ENCODE results near the gene COX11.

DNA sequence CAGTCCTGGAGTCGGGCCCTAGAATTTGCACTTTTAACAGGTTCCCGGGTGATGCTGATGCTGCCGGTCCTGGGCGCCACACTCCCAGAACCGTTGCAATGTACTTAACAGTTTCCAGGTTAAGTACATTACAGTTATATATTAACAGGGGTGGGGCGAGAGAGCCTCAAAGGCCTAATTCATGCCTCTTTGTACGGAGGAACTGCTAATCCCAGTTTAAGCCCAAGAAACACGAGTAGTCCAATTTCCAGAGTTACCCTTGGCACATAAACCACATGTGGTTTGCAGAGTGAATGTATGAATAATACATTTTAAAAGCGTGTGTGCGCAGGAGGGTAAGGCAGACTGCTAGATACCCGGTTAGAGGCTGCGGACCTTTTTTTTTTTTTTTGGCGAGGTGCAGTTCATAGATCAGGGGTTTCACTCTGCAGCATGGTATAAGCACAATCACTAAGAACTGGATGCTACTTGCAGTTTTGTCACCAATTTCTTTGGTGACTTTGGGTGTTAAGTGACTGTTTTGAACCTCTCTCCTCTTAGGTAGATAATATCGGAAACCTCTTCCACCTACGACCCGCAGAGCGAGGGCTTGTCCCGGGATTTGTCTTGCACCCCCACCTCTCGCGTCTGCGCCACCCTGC, 713 bp downstream of the COX11 start:
- TF ChIP-seq, protein P1, sequence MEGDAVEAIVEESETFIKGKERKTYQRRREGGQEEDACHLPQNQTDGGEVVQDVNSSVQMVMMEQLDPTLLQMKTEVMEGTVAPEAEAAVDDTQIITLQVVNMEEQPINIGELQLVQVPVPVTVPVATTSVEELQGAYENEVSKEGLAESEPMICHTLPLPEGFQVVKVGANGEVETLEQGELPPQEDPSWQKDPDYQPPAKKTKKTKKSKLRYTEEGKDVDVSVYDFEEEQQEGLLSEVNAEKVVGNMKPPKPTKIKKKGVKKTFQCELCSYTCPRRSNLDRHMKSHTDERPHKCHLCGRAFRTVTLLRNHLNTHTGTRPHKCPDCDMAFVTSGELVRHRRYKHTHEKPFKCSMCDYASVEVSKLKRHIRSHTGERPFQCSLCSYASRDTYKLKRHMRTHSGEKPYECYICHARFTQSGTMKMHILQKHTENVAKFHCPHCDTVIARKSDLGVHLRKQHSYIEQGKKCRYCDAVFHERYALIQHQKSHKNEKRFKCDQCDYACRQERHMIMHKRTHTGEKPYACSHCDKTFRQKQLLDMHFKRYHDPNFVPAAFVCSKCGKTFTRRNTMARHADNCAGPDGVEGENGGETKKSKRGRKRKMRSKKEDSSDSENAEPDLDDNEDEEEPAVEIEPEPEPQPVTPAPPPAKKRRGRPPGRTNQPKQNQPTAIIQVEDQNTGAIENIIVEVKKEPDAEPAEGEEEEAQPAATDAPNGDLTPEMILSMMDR (conservative IDR thresholded peaks at IDR 0.05 in 1 of 2, IDR thresholded peaks at IDR 0.05 in 1 of 2; ENCODE audit: extremely low read depth in 1 of 2, insufficient read depth in 1 of 2, low read depth in 1 of 2, low read length in 2 of 2): peak; percentile 27 to 57
- TF ChIP-seq EZH2 (IDR thresholded peaks at IDR 0.05; ENCODE audit: borderline replicate concordance, low read length): no peak
